GM21528 (cell line): Measurements from ENCODE around the gene WDFY4.

Experiments used
- ATAC-seq: cut with Tn5 transposase; IDR thresholded peaks from one replicate; pipeline ENCODE4 v1.9.1; 2021; ENCODE audit warnings: mild to moderate bottlenecking, moderate library complexity; ENCODE audit not compliant: unreplicated experiment, low FRiP score

The WDFY4 gene

GRCh38 chr10:48655411-48656240 is 29.0 kb upstream of the WDFY4 start:
- ATAC-seq = peak; percentile 16

- ATAC-seq = peak; percentile 78
These were observed 28.3 kb upstream of the WDFY4 start for GRCh38 chr10:48656241-48656913.

GRCh38 chr10:48656914-48657305 is 27.8 kb upstream of the WDFY4 start:
- ATAC-seq = no peak

GRCh38 chr10:48657416-48657815 is 27.3 kb upstream of the WDFY4 start:
- no peak for ATAC-seq

- no peak for ATAC-seq
These were observed 26.3 kb upstream of the WDFY4 start for GRCh38 chr10:48658243-48658974.

GRCh38 chr10:48658975-48659269 is 25.8 kb upstream of the WDFY4 start:
- ATAC-seq = no peak

GRCh38 chr10:48659790-48660189 is 24.9 kb upstream of the WDFY4 start:
- ATAC-seq = no peak

GRCh38 chr10:48661441-48661840 is 23.2 kb upstream of the WDFY4 start:
- ATAC-seq = no peak

GRCh38 chr10:48667960-48668590 is 16.6 kb upstream of the WDFY4 start:
- peak; percentile 41 for ATAC-seq

GRCh38 chr10:48670978-48671913 is 13.4 kb upstream of the WDFY4 start:
- peak; percentile 65 for ATAC-seq

- ATAC-seq = peak; percentile 41
These were observed 12.6 kb upstream of the WDFY4 start for GRCh38 chr10:48671914-48672595.

GRCh38 chr10:48672596-48673265 is 11.9 kb upstream of the WDFY4 start:
- ATAC-seq = peak; percentile 24

- ATAC-seq = no peak
These were observed 7.0 kb upstream of the WDFY4 start for GRCh38 chr10:48677625-48678024.

- peak; percentile 62 for ATAC-seq
These were observed 6.6 kb upstream of the WDFY4 start for GRCh38 chr10:48678041-48678440.

GRCh38 chr10:48681740-48682139 is 2.9 kb upstream of the WDFY4 start:
- ATAC-seq = no peak

GRCh38 chr10:48682265-48682664 is 2.4 kb upstream of the WDFY4 start:
- no peak for ATAC-seq

- no peak for ATAC-seq
These were observed 1.2 kb upstream of the WDFY4 start for GRCh38 chr10:48683424-48683823.

GRCh38 chr10:48683868-48684267 is 805 bp upstream of the WDFY4 start:
- no peak for ATAC-seq

GRCh38 chr10:48684463-48684791 is 246 bp upstream of the WDFY4 start:
- ATAC-seq = no peak
